ENCODE results near the gene LRMDA. TPM values are rescaled to one million over a fixed set of nuclear protein-coding genes. Genes with fewer than 3 reads are reported as not detected.

Gene LRMDA
- polyA plus RNA-seq, 3 donors: 39.8 to 59.6 (median 56.4) TPM

DNA sequence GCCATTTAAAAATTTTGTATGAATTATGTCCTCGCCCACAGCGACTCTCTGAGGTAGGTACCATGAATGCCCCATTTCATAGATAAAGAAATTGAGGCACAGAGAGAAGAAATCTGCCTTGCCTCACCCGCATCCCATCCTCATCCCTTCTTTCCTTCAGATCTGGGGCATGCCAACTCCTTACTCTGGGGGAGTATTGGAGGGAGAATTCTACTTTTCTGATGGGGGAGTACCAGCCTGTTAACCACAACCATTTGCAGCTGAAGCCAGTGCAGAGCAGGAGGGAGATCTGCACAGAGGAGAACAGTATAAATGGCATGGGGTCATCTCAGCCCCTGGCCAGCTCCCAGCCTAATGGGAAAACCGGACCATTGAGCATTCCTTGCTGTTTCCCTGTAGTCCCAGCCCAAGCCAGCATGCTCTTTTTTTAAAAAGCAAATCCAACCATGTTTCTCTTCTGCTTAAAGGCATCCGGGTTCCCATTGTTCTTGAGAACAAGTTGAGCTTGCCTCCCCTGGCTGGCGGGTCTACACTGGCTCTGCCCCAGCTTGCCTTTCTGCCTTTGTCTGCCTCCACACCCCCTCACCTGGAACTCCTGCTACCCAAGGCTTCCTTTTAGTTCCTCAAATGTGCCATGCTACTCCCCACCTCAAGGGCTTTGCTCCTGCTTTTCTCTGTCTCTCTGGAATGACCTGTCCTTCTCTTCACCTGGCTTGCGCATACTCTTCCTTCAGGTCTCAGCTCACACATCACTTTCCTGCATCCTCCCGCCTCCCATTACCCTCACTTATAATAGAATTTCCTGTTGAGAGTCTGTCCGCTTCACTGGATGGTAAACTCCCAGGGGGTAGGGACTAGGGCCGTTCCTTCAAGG is 21.1 kb upstream of the LRMDA start:
- H3K27me3 ChIP-seq (ENCODE audit: control insufficient read depth in 2 of 2, insufficient read depth in 2 of 2, low read length in 2 of 2): peaks cover 20 to 32% of the 10 kb centered on the region in 2 donors
- H3K9me3 ChIP-seq (replicated peaks in 1 of 2; ENCODE audit: control insufficient read depth in 1 of 2, insufficient read depth in 1 of 2, low read length in 2 of 2): peaks cover 0 to 10% of the 10 kb centered on the region in 2 donors
- peak overlapping the region; percentile 99 for H3K4me2 ChIP-seq (replicated peaks; ENCODE audit: extremely low read depth, low read length, poor library complexity, severe bottlenecking)
- H3K4me3 ChIP-seq (replicated peaks in 1 of 3; ENCODE audit: low read depth in 2 of 3, low read length in 3 of 3): peak overlapping the region in 1 of 3 experiments; percentile 92
- intact Hi-C loops (cut with micrococcal nuclease): no loop called here
- WGBS (ENCODE audit: insufficient coverage): 95% methylated on average over 4 of the region's 10 CpGs
- H4K20me1 ChIP-seq (ENCODE audit: insufficient read depth, low read length): peaks cover 15% of the 10 kb centered on the region
- H3K27ac ChIP-seq (ENCODE audit: low read depth in 1 of 2, low read length in 2 of 2): no peak overlapping the region
- Mint-ChIP-seq H3K4me1 (peaks cover 27% of the 10 kb centered on the region), H3K4me3 (peak overlapping the region; percentile 89 to 96), H3K27me3 (ENCODE audit: low read depth in 3 of 3) (peaks cover 41 to 59% (median 49%) of the 10 kb centered on the region in 3 donors), H3K9me3 (peaks cover 0 to 10% (median 7%) of the 10 kb centered on the region in 7 donors), H3K36me3 (peaks cover 11 to 12% of the 10 kb centered on the region in 2 donors), H3K27ac (peak overlapping the region in 1 of 7 donors; percentile 26)
- H2AFZ ChIP-seq (ENCODE audit: insufficient read depth, low read depth, low read length, poor library complexity, severe bottlenecking): no peak overlapping the region
- no peaks in the 10 kb centered on the region for H3K79me2 ChIP-seq (ENCODE audit: insufficient read depth, low read length)
- TF ChIP-seq CTCF (IDR thresholded peaks at IDR 0.05): no peak
- H3K36me3 ChIP-seq (replicated peaks in 1 of 2; ENCODE audit: control insufficient read depth in 1 of 2, insufficient read depth in 2 of 2, low read length in 2 of 2): no peaks in the 10 kb centered on the region
- no peak overlapping the region for H3K9ac ChIP-seq (ENCODE audit: insufficient read depth, low read length, poor library complexity, severe bottlenecking)
- DNase-seq: no peak
- peaks cover 21 to 37% of the 10 kb centered on the region in 2 donors for H3K4me1 ChIP-seq (ENCODE audit: control insufficient read depth in 1 of 2, insufficient read depth in 2 of 2, low read length in 2 of 2)

DNA sequence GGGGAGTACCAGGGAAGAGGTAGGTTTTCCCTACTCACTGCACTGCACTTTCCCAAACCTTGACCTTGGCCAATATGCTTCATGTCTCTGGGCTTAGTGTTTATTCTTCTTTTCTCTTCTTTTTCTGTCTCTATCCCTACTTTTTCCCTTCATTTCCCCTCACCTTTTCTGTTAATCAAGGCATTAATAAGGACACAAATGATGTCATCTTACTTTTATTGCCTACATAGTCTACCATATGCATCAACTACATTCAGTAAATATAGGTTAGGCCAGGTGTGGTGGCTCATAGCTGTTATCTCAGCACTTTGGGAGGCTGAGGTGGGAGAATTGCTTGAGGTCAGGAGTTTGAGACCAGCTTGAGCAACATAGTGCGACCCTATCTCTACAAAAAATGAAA is 16.9 kb upstream of the LRMDA start:
- Histone ChIP-seq H4K20me1 (ENCODE audit: insufficient read depth, low read length) (no peaks in the 10 kb centered on the region), H2AFZ (ENCODE audit: insufficient read depth, low read depth, low read length, poor library complexity, severe bottlenecking) (no peak overlapping the region), H3K4me3 (replicated peaks in 1 of 3; ENCODE audit: low read depth in 2 of 3, low read length in 3 of 3) (no peak overlapping the region), H3K4me1 (ENCODE audit: control insufficient read depth in 1 of 2, insufficient read depth in 2 of 2, low read length in 2 of 2) (peaks cover 0 to 6% of the 10 kb centered on the region in 2 donors), H3K36me3 (replicated peaks in 1 of 2; ENCODE audit: control insufficient read depth in 1 of 2, insufficient read depth in 2 of 2, low read length in 2 of 2) (no peaks in the 10 kb centered on the region), H3K27me3 (ENCODE audit: control insufficient read depth in 2 of 2, insufficient read depth in 2 of 2, low read length in 2 of 2) (peaks cover 0 to 6% of the 10 kb centered on the region in 2 donors), H3K4me2 (replicated peaks; ENCODE audit: extremely low read depth, low read length, poor library complexity, severe bottlenecking) (no peak overlapping the region), H3K9ac (ENCODE audit: insufficient read depth, low read length, poor library complexity, severe bottlenecking) (no peak overlapping the region), H3K9me3 (replicated peaks in 1 of 2; ENCODE audit: control insufficient read depth in 1 of 2, insufficient read depth in 1 of 2, low read length in 2 of 2) (no peaks in the 10 kb centered on the region), H3K79me2 (ENCODE audit: insufficient read depth, low read length) (no peaks in the 10 kb centered on the region), H3K27ac (ENCODE audit: low read depth in 1 of 2, low read length in 2 of 2) (no peak overlapping the region)
- Mint-ChIP-seq H3K27ac (no peak overlapping the region), H3K4me1 (peaks cover 7% of the 10 kb centered on the region), H3K4me3 (peak overlapping the region in 1 of 2 donors; percentile 22), H3K36me3 (peaks cover 0 to 3% of the 10 kb centered on the region in 2 donors), H3K27me3 (ENCODE audit: low read depth in 3 of 3) (peaks cover 25 to 30% (median 25%) of the 10 kb centered on the region in 3 donors), H3K9me3 (peaks cover 0 to 2% (median 0%) of the 10 kb centered on the region in 7 donors)
- intact Hi-C loops (cut with micrococcal nuclease): no loop called here
- TF ChIP-seq CTCF (IDR thresholded peaks at IDR 0.05): no peak
- no CpG with 5 or more reads among the region's 1 CpG for WGBS (ENCODE audit: insufficient coverage)
- DNase-seq: no peak

Data from CD14-positive monocyte (primary cell).